Measurements from ENCODE around the gene MAST1.

DNA sequence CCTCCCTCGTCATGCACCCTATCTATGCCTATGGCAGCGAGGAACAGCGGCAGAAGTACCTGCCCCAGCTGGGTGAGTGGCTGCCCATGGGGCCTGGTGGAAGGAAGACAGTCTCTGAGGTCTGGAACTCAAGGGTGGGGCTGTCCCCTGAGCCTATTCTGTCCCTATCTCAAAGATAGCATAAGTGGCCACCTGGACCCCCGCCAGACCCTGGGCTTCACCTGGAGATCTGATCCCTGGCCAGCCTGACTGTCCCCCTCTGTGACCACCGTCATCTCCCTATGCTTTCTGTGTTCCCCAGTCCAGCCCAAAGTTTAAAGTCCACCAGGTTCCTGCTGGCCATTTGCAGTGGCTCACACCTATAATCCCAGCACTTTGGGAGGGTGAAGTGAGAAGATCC, 55.3 kb downstream of the MAST1 start:
- TF ChIP-seq REST (tag by site-specific recombination; IDR thresholded peaks at IDR 0.05) (no peak), ZNF561 (tag by site-specific recombination; IDR thresholded peaks at IDR 0.05; ENCODE audit: borderline replicate concordance) (no peak), SETDB1 (IDR thresholded peaks at IDR 0.05; ENCODE audit: insufficient read length, low read length) (no peak)
